Left forelimb (tissue), 1 donor: ENCODE results near the gene B4GALNT2.
A peak's percentile ranks its signal among the peaks of the same experiment; 100 is the strongest.
"Not testable (repeated sequence)": the region's sequence is repeated elsewhere in the genome, so short reads cannot be mapped to it uniquely, and the experiment has no call there.

Experiments used
- DNase-seq: peaks from one replicate; pipeline ENCODE4 v3.0.0-alpha.2; 2018; ENCODE audit warnings: low spot score

The B4GALNT2 gene

DNA sequence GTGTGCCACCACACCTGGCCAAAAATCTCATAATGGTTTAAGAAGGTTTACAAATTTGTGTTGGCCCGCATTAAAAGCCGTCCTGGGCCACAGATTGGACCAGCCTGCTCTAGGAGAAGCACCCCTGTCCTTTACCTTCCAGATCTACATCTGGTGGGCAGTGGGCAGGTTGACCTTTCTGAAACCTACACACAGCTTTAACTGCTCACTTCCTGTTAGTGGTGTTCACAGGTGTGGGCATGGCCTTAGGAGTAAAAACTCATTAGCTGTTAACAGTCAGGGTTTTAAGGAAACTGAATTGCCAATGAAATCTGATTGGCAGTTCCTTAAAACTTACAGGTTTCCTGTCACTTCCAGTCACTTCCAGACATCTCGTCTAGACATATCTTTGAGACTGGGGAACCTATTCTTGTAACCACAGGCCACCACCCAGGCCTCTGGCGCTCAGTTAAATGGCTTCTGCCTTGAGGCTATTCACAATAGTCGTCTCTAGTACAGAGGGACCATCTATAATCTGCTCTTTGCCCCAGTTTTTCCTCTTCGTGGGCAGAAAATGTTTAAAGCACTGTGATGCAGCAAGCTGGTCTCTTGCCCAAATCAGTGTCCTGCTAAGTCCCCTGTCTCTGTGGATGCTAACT, 48.5 kb downstream of the B4GALNT2 start:
- DNase-seq: no peak

DNA sequence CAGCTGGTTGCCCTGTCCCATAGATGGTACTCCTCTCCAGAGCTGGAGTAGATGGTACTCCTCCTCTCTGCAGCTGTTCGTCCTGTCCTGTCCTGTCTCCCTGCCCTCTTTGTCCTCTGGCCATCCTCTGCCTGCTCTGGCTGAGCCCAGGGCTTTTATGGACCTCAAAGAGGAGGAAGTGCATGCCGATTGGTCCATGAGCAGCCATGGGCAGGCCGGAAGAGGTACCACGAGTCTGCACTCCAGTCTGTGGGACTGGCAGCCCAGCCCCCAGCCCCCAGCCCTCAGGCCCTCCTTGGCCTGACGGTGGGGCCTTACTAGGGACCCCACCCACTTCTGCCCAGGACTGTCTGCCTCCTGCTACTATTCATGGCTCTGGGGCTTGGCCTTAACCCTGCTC, 50.8 kb downstream of the B4GALNT2 start:
- no peak for DNase-seq

DNA sequence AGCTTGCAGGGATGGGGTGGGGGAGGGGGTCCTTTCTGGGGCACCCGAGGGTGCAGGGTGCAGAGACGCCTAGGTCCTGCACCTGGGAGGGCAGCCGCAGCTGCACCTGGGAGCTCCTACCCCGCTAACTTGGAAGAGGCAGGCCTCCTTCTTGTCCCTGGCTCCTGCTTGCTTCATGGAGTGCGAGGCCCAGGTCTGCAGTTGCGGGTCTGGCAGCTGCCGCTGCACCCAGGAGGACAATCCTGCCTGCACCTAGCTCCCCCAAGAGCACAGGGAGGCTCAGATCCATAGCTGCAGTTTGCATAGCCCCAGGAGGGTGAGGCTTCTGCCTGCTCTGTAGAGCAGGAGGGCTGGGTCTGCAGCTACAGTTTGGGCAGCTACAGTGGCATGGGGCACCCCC, 51.2 kb downstream of the B4GALNT2 start:
- DNase-seq: no peak

DNA sequence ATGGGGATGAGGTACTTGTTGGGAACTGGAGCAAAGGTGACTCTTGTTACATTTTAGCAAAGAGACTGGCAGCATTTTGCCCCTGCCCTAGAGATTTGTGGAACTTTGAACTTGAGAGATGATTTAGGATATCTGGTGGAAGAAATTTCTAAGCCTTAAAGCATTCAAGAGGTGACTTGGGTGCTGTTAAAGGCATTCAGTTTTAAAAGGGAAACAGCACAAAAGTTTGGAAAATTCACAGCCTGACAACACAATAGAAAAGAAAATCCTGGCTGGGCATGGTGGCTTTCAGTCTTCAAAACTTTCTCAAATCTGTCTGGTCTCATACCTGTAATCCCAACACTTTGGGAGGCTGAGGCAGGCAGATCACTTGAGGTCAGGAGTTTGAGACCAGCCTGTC, 52.0 kb downstream of the B4GALNT2 start:
- DNase-seq: not testable (repeated sequence)

DNA sequence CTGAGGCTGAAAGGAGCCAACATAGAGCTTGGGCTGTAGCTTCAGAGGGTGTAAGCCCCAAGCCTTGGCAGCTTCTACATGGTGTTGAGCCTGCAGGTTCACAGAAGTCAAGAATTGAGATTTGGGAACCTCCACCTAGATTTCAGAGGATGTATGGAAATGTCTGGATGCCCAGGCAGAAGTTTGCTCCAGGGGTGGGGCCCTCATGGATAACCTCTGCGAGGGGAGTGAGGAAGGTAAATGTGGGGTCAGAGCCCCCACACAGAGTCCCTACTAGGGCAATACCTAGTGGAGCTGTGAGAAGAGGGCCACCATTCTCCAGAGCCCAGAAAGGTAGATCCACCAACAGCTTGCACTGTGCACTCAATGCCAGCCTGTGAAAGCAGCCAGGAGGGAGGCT, 52.8 kb downstream of the B4GALNT2 start:
- not testable (repeated sequence) for DNase-seq

DNA sequence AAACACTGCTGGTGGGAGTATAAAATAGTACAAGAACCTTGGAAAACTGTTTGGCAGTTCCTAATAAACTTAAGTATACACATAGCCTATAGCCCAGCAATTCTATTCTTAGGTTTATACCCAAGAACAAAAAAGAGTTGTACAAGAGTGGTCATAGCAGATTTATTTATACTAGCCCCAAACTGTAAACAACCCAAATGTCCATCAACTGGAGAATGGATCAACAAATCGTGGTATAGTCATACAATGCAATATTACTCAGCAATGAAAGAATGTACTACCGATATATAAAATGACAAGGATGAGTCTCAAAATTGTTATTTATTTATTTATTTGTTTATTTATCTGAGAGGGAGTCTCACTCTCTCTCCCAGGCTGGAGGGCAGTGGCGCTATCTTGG, 54.7 kb downstream of the B4GALNT2 start:
- DNase-seq: no peak

DNA sequence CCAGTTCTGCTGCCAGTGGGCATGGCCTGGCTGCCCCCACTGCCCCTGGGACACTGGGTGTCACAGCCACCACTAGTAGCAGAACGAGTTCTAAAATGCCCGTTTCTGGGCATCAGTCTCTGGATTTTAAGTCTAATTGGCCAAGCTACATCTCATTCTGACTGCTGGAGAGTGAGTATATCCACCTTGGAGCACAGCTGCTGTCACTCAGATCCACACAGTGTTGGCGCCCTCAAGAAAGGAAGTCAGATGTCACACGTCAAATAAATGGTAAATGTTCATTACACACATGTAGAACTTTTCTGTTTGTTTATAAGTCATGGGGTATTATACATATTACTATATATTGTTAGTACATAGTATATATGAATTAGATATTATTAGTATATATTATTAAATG, 58.4 kb downstream of the B4GALNT2 start:
- DNase-seq: no peak

DNA sequence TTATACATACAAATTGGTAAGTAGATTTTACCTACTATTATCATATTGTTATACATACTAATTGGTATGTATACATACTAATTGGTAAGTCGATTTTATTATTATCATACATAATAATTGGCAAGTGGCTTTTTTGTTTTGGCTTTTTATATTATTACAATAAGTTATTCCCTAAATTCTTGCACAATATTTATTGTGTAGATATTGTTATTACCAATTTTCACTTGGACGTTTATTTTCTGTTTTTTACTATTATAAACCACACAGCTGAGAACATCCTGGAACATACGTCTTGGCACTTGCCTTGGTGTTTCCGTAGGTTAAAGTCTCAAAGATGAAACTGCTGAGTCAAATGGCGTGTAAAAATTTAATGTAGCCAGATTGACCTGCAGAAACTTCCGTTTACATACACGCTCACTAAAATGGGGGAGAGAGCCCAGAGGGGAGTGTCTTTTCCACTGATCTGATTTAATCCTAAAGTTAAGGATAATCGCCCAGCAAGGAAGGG, 58.9 kb downstream of the B4GALNT2 start:
- no peak for DNase-seq

DNA sequence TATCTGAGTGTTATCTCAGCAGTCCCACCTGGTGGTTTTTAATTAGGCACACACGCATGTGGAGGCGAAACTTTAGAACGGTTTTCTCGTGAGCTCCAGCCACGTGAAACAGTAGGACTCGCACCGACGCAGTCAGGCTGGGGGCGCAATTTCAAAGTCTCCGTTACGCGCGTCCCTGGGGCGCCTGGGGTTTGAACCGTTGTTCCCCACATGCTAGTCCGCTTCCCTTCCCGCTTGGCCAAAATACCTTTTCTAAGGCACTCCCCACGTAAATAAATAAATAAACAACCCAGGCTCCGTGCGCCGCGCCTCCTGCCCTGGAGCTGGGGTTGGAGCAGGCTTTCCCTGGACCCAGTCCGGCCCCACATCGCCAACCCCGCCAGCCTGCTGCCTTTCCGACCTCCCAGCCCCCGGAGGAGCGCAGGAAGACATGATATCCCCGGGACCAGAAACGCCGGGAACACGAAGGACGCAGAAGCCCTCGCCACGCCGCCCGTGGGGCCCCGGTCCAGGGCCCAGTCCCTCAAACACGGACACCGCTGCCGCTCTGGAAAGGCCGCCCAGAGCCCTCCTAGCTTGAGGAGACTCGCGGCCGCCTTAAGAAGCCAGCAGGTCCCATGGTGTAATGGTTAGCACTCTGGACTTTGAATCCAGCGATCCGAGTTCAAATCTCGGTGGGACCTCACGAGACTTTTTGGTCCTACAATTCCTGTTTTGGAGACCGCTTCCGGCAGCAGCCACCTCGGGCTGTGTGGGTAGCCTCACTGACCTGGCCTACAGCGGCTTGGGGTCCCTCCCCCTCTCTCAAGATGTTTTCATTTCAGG, 59.6 kb downstream of the B4GALNT2 start:
- DNase-seq: peak; percentile 100

DNA sequence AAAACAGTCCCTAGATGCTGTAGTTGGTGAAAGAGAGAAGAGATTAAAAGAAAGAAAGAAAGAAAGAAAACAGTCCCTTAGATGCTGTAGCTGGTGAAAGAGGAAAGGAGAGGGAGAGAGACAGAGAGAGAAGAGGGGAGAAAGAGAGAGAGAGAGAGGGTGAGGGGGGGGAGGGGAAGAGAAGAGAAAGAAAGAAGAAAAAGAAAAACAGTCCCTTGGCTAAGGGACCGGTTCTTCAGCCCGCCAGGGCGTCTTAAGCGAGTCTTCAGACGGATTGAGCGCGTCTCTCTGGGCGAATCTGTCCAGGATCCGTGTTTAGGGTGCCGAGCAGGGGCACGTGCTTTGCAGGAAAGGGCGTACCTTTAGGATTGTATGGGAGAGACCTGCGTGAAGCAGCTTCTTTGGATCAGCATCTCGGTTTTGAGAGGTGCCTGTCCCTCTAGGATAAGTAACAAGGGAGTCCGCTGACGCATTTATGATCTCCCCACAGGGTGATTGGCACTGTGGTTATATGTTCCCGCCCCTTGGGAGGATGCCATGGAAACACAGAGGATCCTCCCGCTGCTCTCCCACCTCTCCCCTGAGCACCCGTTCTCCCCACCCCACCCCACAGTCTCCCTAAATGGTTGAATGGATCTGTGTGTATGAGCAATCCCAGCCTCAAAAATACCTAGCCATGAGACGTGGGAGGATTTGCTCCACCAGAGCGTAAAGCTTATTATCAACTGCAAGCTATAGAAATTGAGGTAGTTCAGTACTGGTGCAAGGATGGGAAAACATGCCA, 61.1 kb downstream of the B4GALNT2 start:
- DNase-seq: no peak

DNA sequence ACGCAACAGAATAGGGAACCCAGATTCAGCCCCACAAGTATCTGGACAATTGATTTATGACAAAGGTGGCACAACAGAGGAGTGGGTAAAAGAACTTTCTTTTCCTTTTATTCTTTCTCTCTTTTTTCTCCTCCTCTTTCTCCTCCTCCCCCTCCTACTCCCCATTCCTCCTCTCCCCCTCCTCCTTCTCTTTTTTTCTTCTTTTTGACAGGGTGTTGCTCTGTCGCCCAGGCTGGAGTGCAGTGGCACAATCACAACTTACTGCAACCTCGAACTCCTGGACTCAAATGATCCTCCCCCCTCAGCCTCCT, 61.7 kb downstream of the B4GALNT2 start:
- DNase-seq: no peak

DNA sequence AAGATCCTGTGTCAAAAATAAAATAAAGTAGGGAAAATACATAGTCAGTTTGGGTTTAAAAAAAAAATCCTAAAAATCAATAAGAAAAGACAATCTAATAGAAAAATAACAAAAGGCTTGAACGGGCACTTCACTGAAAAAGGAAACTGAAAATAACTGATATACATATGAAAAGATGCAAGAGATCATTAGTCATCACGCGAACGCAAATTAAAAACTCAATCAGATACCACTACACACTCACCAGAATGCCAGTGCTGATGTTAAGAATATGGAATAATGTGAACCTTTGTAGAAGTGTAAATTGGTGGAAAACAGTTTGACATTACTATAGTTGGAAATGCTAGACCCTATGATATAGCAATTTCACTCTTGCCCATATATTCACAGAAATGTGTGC, 63.2 kb downstream of the B4GALNT2 start:
- no peak for DNase-seq

DNA sequence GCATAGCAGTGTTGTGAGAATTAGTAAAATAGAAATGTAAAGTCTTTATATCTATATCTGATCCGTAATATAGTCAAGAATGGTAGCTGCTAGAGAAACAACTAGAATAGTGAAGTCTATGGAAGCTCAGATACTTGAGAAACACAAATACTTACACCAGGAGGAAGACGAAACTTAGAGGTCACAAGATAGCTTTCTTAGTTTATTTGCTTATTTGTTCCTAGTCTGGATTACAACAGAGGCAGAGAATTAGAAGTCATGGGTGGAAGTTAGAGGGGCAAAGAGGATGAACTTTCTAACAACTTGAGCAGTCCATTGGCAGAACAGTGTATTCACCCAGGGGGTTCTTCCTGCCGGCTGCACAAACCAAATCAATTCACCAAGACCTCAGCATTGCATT, 64.0 kb downstream of the B4GALNT2 start:
- no peak for DNase-seq

DNA sequence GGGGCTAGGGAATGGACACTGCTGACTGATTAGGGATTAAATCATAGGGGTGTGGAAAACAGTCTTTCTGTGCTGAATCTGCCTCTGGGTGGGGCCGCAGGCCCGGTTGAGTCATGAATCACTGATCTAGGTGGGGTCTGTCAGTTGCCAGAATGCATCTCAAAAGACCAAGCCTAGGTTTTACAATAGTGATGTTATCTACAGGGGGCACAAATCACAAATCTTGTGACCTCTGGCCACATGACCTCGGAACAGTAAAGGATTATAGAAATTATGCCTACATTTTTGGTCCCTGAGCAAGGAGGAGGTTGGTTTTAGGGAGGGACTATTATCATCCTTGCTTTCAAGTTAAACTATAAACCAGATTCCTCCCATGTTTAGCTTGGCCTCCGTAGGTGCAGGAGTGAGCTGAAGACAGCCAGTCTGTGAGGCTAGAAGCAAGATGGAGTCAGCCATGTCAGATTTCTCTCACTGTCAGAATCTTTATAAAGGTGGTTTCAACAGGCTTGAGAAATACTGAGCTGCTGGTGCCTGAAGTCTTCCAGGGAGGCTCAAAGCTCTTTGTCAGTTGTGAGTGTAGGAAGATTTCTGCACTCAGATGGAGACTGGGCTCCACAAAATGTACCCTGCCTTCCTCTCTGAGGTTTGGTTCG, 64.9 kb downstream of the B4GALNT2 start:
- no peak for DNase-seq

DNA sequence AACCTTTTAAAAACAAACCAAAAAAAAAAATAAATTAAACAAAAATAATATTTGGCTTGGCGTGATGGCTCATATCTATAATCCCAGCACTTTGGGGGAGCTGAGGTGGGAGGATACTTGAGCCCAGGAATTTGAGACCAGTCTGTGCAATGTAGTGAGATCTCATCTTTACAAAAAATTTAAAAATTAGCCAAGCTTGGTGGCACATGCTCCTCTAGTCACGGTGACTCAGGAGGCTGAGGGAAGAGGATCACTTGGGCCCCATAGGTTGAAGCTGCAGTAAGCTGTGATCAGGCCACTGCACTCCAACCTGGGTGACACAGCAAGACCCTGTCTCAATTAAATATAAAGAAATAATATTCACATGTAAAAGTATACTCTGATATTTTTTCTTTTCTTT, 65.6 kb downstream of the B4GALNT2 start:
- DNase-seq: no peak

DNA sequence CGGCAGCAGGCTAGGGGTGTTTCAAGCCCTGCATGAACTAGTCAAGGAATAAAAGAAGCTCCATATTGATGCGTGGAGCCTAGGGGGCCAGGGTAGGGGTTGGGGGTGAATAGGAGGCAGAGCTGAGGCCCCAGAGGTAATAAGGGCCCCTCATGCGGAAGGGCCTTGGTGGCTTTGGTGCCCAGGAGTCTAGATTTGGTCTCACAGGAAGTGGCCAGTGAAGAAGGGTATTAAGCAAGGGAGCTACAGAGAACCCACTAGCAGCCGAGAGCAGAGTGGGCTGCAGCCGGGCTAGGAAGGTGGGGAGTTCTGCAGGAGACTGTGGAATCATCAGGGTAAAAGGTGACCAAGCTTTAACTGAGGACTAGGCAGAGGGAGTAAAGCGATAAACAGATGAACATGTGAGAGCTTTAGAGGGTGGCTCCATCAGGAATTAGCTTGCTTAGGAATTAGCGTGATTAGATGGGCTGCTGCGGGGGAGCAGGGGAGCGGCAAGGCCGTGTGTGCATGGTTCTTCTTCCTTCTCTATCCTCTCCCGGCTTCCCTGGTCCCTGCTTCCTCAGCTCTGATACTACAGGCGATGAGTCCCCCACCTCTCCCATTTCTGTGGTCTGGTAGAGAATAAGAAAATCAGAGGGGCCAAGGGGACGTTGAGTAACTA, 68.0 kb downstream of the B4GALNT2 start:
- no peak for DNase-seq

DNA sequence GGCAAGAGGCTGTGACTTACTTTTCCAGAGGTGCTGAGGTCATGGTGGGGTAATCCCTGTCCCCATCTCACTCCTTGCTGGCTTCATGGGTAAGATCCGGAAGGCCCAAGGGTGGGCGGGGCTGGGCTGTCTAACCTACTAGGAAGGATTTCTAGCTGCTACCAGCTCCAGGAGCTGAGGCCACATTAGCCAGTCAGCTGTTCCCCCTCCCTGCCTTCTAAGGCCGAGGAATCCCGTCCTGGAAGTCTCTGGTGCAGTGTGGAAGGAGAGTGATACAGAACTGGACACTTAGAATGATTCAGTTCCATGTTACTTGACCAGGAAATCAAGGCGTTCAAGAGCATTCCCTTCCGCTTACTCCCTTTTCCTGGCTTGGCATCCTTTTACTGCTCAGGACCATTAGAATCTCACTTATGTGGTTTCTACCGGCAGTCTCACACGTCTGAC, 68.9 kb downstream of the B4GALNT2 start:
- DNase-seq: no peak

DNA sequence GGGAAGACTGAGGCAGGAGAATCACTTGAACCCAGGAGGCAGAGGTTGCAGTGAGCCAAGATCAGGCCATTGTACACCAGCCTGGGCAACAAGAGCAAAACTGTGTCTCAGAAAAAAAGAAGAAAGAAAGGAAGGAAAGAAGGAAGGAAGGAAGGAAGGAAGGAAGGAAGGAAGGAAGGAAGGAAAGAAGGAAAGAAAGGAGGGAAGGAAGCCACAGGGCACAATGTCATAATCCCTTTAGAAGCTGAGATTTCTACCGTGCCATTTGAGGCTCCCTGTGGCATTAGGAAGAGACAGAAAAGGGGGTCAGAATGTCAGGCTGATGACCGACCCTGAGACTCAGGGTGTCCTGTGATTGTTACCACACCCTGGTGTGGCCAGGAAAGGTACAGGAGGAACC, 71.2 kb downstream of the B4GALNT2 start:
- DNase-seq: no peak

DNA sequence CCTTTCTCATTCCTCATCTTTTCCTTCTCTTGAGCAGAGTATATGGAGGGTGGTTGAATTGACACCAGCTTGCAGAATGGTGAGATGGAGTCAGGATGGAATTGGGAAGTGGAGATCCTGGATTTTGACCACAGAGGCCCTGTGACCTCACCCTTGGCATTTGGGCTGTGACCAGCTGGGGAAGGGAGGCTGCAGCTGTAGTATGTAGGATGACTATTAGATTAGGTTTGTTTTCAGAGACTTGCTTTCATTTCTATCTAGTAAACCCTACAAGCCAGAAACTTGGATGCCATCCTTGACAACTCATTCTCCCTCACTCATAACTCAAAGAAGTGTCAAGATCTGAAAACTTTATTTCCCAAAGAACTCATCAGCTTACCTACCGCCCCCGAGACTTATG, 71.9 kb downstream of the B4GALNT2 start:
- DNase-seq: no peak

DNA sequence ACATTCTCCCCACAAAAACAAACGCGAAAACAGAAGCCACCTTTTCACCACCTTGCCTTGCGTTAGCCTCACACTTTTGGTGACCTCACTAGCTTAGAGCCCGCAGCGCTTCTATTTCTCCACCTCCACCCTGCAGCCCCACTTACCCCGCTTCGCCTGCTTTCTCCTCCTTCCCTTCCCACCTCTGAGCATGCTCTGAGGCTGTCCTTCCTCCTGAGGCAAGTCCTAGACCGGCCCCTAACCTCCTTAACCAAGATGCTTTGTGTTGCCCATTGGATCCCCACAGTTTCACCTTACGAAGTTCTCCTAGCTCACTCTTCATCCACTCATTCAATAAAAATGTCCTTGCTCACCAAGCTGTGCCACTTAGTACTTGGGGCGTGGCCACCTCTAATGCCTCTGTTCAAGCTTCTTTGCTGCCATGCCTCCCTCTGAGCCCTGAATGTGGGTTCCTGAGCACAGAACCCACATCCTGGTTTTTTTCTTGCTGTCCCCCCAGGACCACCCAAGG, 76.5 kb downstream of the B4GALNT2 start:
- DNase-seq: no peak

DNA sequence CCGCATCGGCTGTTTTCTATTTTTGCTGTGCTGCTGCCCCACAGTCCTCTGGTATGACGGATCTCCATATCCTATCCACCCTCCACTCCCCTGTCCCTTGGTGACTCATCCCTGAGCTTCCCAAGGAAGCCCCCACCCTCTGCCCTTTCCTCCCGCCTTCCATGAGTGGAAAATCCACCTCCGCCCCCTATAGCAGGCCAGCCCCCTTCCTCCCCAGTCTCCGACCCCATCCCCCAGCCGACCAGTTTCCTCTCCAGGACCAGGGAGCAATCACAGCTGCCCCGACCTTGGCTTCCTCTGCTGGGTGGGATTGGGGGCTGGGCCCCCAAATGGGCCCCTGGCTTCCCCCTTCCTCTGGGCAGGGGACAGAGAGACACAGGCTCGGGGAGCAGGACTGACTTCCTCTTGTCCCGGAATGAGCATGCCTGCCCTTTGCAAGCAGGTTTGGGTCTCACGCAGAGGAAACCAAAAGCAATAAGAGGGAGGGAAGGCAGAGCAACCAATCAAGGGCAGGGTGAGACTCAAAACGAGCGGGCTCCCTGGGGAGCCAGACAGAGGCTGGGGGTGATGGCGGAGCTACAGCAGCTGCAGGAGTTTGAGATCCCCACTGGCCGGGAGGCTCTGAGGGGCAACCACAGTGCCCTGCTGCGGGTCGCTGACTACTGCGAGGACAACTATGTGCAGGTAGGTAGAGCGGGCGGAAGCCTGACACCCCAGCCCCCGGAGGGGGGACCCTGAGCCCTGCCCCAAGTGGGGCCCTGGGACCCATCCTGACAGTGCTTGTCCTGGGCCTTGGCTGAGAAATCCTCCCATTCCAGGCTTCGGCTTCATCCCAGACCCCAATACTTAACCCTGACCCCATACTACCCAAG, 77.8 kb downstream of the B4GALNT2 start, which contains the start of the genes ABI3 and GNGT2:
ABI3 (plus strand) TSS at position 550 of the 872 bp plus-strand sequence; CDS start at position 568, 18 bp downstream.
GNGT2 (minus strand) TSS at position 417 of the 872 bp plus-strand sequence. CDS start 3,152 bp downstream, outside the sequence.
- DNase-seq: no peak
